ENCODE measurements around the gene PRRC2C. TPM values are rescaled to one million over a fixed set of nuclear protein-coding genes. Genes with fewer than 3 reads are reported as not detected.
"Not testable (repeated sequence)": the region's sequence is repeated elsewhere in the genome, so short reads cannot be mapped to it uniquely, and the experiment has no call there.

Gene PRRC2C
- total RNA-seq, result 86.4 TPM

DNA sequence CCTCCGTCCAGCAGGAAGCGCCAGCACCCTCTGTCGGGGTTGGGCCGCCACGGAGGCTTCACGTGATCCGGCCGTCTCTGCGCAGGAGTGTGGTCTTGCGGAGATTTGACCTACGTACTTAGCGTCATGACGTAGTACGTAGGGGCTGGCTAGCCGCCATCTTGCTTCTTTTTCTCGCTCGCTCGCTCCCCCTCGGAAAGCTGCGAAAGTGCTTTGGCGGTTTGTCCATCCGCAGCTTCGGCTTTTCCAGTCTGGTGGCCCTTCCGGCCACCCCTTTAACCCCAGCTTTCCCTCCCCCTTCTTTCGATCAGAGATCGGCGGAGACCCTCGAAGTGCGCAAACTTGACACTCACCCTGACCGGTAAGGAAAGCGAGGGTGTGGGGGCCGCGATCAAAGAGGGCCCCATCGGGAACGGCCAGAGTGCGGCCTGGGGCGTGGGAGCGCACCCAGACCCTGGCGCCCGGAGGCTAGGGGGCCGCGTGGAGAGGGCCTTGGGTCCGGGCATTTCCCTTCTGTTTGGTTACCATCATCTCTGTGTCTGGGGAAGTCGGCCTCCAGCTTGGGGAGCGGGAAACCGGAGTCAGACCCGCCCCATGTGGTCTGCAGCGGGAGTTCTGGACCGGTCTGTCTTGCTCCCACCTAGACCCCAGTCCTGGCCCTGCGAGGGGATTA is at the start of gene PRRC2C:
TSS of gene PRRC2C (plus strand) at position 156 of the 673 bp plus-strand sequence. CDS start 26,559 bp downstream, outside the sequence.
- peak within 1 kb of the TSS; percentile 100 for H3K27ac ChIP-seq
- H3K4me1 ChIP-seq, result peaks cover 43% of the 10 kb centered on the region
- no peaks in the 10 kb centered on the region for H3K9me3 ChIP-seq
- peak; percentile 97 to 99 for DNase-seq (ENCODE audit: extremely low spot score in 2 of 2)
- peak; percentile 98 to 99 for TF ChIP-seq POLR2AphosphoS5 (IDR thresholded peaks at IDR 0.05; ENCODE audit: insufficient read depth in 1 of 2, low read depth in 1 of 2)
- TF ChIP-seq CTCF (IDR thresholded peaks at IDR 0.05), result peak; percentile 59 to 79 (median 74)
- peak in 1 of 2 donors; percentile 85 for TF ChIP-seq POLR2A (IDR thresholded peaks at IDR 0.05)
- intact Hi-C loops (cut with DNase I), result no loop called here
- H3K36me3 ChIP-seq, result no peaks in the 10 kb centered on the region
- H3K27me3 ChIP-seq, result no peaks in the 10 kb centered on the region
- H3K4me3 ChIP-seq, result peak within 1 kb of the TSS; percentile 88 to 94

DNA sequence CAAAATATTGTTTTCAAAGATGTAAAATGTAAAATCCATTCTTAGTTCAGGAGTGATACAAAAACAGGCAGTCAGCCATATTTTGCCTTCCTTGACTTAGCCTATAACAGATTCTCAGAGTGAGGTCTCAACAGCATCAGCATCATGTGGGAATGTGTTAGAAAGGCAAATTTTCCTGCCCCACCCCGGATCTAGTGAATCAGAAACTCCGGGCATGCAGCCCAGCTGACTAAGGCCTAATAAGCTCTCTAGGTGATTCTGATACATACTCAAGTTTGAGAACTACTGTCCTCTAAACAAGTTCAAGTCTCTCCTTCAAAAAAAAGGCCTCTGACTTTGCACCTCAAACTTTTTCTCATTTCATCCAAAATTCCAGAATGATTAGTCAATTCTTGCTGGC is 46.9 kb upstream of the PRRC2C start:
- Histone ChIP-seq H3K4me1 (peaks cover 10% of the 10 kb centered on the region), H3K4me3 (no peak overlapping the region), H3K9me3 (no peaks in the 10 kb centered on the region), H3K36me3 (no peaks in the 10 kb centered on the region), H3K27me3 (no peaks in the 10 kb centered on the region), H3K27ac (no peak overlapping the region)
- TF ChIP-seq POLR2AphosphoS5 (IDR thresholded peaks at IDR 0.05; ENCODE audit: insufficient read depth in 1 of 2, low read depth in 1 of 2) (peak in 1 of 2 donors; percentile 57), POLR2A (IDR thresholded peaks at IDR 0.05) (no peak)
- intact Hi-C loops (cut with DNase I), result no loop called here
- DNase-seq (ENCODE audit: extremely low spot score in 2 of 2), result no peak

DNA sequence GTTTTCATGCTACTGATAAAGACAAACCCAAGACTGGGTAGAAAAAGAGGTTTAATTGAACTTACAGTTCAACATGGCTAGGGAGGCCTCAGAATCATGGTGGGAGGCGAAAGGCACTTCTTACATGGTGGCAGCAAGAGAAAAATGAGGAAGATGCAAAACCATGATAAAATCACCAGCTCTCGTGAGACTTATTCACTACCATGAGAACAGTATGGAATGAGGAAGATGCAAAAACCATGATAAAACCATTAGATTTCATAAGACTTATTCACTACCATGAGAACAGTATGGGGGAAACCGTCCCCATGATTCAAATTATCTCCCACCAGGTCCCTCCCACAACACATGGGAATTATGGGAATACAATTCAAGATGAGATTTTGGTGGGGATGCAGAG is 45.1 kb upstream of the PRRC2C start:
- H3K36me3 ChIP-seq; DNase-seq (ENCODE audit: extremely low spot score in 2 of 2); intact Hi-C loops (cut with DNase I); H3K27ac ChIP-seq; H3K9me3 ChIP-seq; H3K4me1 ChIP-seq; H3K27me3 ChIP-seq; H3K4me3 ChIP-seq: not testable (repeated sequence)

DNA sequence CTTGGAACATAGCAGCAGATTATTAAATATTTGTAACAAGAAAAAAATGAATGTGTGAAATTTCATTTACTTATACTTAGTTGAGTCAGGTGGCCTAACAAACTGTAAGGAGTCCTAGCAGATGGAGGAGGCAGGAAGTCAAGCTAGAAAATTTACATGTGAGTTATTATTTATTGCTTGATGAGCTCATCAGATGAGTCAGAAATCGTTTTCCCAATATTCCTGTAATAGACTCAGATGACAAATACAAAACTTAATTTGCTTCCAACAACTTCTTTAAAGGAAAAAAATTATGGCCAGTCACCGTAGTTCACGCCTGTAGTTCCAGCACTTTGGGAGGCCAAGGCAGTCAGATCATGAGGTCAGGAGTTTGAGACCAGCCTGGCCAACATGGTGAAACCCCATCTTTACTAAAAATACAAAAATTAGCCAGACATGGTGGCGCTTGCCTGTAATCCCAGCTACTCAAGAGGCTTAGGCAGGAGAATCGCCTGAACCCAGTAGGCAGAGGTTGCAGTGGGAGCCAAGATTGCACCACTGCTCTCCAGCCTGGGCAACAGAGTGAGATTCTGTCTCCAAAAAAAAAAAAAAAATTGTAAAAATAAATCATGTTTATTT is 43.9 kb upstream of the PRRC2C start:
- H3K27ac ChIP-seq; DNase-seq (ENCODE audit: extremely low spot score in 2 of 2); intact Hi-C loops (cut with DNase I); H3K4me1 ChIP-seq; H3K36me3 ChIP-seq; H3K27me3 ChIP-seq; H3K9me3 ChIP-seq; H3K4me3 ChIP-seq: not testable (repeated sequence)
- peak in 1 of 2 donors; percentile 14 for TF ChIP-seq POLR2AphosphoS5 (IDR thresholded peaks at IDR 0.05; ENCODE audit: insufficient read depth in 1 of 2, low read depth in 1 of 2)

DNA sequence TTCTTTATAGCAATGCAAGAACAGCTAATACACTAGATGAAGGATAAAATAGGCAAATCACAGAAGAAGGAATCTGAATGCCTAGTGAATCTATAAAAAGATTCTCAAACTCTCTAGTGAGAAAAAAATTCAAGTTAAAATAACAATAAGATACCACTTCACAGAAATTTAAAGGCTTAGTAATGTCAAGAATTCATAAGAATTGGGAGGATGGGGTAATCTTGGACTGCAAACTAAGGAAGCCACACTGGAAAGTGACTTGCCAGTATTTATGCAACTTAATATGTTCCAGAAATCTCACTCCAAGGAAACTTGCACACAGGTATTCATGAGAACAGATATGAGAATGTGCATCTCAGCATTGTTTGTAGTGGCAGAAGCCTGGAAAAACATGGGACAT is 38.9 kb upstream of the PRRC2C start:
- TF ChIP-seq CTCF (IDR thresholded peaks at IDR 0.05) (no peak), POLR2AphosphoS5 (IDR thresholded peaks at IDR 0.05; ENCODE audit: insufficient read depth in 1 of 2, low read depth in 1 of 2) (no peak), POLR2A (IDR thresholded peaks at IDR 0.05) (no peak)

GRCh38 chr1:171455967-171456366 is 29.4 kb upstream of the PRRC2C start:
- no peaks in the 10 kb centered on the region for H3K27me3 ChIP-seq
- DNase-seq (ENCODE audit: extremely low spot score in 2 of 2), result no peak
- no peaks in the 10 kb centered on the region for H3K36me3 ChIP-seq
- no peaks in the 10 kb centered on the region for H3K4me1 ChIP-seq
- no peak overlapping the region for H3K4me3 ChIP-seq
- TF ChIP-seq POLR2AphosphoS5 (IDR thresholded peaks at IDR 0.05; ENCODE audit: insufficient read depth in 1 of 2, low read depth in 1 of 2) (no peak), CTCF (IDR thresholded peaks at IDR 0.05) (no peak), POLR2A (IDR thresholded peaks at IDR 0.05) (no peak)
- no peaks in the 10 kb centered on the region for H3K9me3 ChIP-seq
- no peak overlapping the region for H3K27ac ChIP-seq
- intact Hi-C loops (cut with DNase I), result no loop called here

More for the DNA sequence above, 38.9 kb upstream of the PRRC2C start:
- no peak for DNase-seq (ENCODE audit: extremely low spot score in 2 of 2)
- no peaks in the 10 kb centered on the region for H3K27me3 ChIP-seq
- intact Hi-C loops (cut with DNase I), result no loop called here
- no peaks in the 10 kb centered on the region for H3K4me1 ChIP-seq
- H3K9me3 ChIP-seq, result no peaks in the 10 kb centered on the region
- H3K36me3 ChIP-seq, result no peaks in the 10 kb centered on the region
- H3K27ac ChIP-seq, result no peak overlapping the region
- no peak overlapping the region for H3K4me3 ChIP-seq

All from vagina (tissue), 2 donors.